Lower lobe of right lung (tissue), 2 donors: Measurements from ENCODE around the gene NFIA. TPM values are rescaled to one million over a fixed set of nuclear protein-coding genes. Genes with fewer than 3 reads are reported as not detected.

Experiments
- ATAC-seq, 2 donors: fragments of 200-7000 bp; cut with Tn5 transposase; one replicate each; pipeline ENCODE4 v1.9.1; 2020 to 2022; ENCODE audit warnings: mild to moderate bottlenecking in 2 of 2, moderate library complexity in 2 of 2
- DNase-seq: peaks from one replicate; pipeline ENCODE4 v3.0.0-alpha.2; 2020
- H3K27ac ChIP-seq: fragments of 200-600 bp; one replicate; pipeline ENCODE4 v1.8.0; 2022
- H3K27me3 ChIP-seq: fragments of 200-600 bp; one replicate; pipeline ENCODE4 v1.8.0; 2022; ENCODE audit warnings: low read depth
- H3K36me3 ChIP-seq: fragments of 200-600 bp; one replicate; pipeline ENCODE4 v1.8.0; 2022; ENCODE audit warnings: mild to moderate bottlenecking
- H3K4me1 ChIP-seq: fragments of 200-600 bp; one replicate; pipeline ENCODE4 v1.8.0; 2022
- H3K4me3 ChIP-seq: fragments of 200-600 bp; one replicate; pipeline ENCODE4 v1.8.0; 2022; ENCODE audit warnings: mild to moderate bottlenecking
- H3K9me3 ChIP-seq: fragments of 200-600 bp; one replicate; pipeline ENCODE4 v1.8.0; 2022
- intact Hi-C: fragments of 100-400 bp; cut with DNase I; formaldehyde crosslinking; loops from one replicate; pipeline ENCODE4 v1.11.0; 2022
- total RNA-seq: library from RNA; stranded (reverse); fragmentation: NEBNext Ultra II Directional; extraction: Animal tissue kit (Norgen Biotek cat#: 25700); gene quantifications from one replicate; pipeline ENCODE4 v1.2.1, GENCODE V29; 2021
- TF ChIP-seq, protein P1 (sequence below): fragments of 200-600 bp; IDR thresholded peaks from one replicate; pipeline ENCODE4 v1.8.0; 2022; ENCODE audit warnings: antibody characterized with exemption, mild to moderate bottlenecking
- donor health status: DM: no; HTN: yes; CAD: no; lungs with severe emphysema.

NFIA gene
- total RNA-seq, 1 donor from 2014 or later = 70.0 TPM

DNA sequence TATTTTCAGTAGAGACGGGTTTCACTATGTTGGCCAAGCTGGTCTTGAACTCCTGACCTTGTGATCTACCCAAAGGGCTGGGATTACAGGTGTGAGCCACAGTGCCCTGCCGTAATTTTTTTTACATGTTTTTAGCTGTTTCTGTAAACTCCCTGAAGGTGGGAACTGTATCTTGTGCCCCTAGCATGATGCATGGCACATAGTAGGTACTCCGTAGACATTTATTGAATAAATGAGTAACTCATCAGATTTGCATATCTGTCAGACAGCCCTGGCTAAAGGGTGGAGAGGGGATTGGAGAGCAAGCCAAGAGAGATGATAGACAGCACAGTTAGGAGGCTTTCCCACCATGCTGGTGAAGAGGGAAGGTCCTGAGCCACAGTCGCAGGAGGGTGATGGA, 247.2 kb downstream of the NFIA start:
- intact Hi-C loops = no loop called here
- ATAC-seq (no peak), DNase-seq (no peak)
- Histone ChIP-seq H3K27me3 (no peaks in the 10 kb centered on the region), H3K4me3 (no peak overlapping the region), H3K9me3 (no peaks in the 10 kb centered on the region), H3K36me3 (no peaks in the 10 kb centered on the region), H3K27ac (no peak overlapping the region), H3K4me1 (no peaks in the 10 kb centered on the region)
- TF ChIP-seq, protein P1, sequence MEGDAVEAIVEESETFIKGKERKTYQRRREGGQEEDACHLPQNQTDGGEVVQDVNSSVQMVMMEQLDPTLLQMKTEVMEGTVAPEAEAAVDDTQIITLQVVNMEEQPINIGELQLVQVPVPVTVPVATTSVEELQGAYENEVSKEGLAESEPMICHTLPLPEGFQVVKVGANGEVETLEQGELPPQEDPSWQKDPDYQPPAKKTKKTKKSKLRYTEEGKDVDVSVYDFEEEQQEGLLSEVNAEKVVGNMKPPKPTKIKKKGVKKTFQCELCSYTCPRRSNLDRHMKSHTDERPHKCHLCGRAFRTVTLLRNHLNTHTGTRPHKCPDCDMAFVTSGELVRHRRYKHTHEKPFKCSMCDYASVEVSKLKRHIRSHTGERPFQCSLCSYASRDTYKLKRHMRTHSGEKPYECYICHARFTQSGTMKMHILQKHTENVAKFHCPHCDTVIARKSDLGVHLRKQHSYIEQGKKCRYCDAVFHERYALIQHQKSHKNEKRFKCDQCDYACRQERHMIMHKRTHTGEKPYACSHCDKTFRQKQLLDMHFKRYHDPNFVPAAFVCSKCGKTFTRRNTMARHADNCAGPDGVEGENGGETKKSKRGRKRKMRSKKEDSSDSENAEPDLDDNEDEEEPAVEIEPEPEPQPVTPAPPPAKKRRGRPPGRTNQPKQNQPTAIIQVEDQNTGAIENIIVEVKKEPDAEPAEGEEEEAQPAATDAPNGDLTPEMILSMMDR = no peak

DNA sequence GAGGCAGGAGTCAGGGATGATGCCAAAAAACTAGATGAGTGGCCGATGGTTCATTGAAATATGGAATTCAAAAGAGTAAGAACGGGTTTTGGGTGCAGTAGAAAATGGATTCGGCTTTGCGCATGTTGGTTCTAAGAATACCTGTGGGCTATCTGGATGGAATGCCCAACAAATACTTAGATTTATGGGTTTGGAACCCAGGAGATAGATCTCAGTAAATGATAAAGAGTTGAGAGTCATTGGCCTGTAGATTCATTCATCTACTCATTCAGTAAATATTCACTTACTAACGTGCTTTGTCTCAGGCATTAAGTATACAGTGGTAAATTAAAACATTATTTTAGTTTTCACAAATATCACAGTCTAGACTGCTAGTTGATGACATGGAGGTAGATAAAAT, 247.7 kb downstream of the NFIA start:
- H3K36me3 ChIP-seq = no peaks in the 10 kb centered on the region
- H3K27me3 ChIP-seq = no peaks in the 10 kb centered on the region
- no peaks in the 10 kb centered on the region for H3K4me1 ChIP-seq
- intact Hi-C loops = loop anchor here (10.0 kb wide), 1 partner anchor 235 kb away; no protein-coding TSS in a partner anchor
- no peak overlapping the region for H3K27ac ChIP-seq
- H3K9me3 ChIP-seq = no peaks in the 10 kb centered on the region
- TF ChIP-seq, protein P1 = no peak
- DNase-seq (no peak), ATAC-seq (no peak)
- H3K4me3 ChIP-seq = no peak overlapping the region

DNA sequence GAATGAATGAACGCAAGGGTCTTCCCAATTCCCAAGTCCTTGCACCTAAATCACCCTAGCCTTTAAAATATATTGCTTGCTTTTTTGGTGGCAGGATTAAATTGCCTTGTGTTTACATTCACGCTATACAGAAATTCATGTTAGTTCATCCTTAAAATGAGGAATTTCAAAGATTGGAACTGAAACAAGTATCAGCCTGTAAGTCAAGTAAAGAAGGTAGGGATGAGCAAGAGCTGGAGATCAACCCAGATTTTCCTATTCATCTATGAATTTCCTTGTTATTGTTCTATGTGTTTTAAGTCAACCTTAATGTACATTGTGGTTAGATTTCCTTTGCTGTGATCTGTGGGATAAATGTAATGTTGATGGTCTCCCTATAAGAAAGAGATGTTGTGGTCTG, 248.2 kb downstream of the NFIA start:
- H3K4me1 ChIP-seq = no peaks in the 10 kb centered on the region
- intact Hi-C loops = loop anchor here (10.0 kb wide), 1 partner anchor 236 kb away; no protein-coding TSS in a partner anchor
- no peaks in the 10 kb centered on the region for H3K36me3 ChIP-seq
- no peak for DNase-seq
- ATAC-seq = no peak
- H3K27me3 ChIP-seq = no peaks in the 10 kb centered on the region
- TF ChIP-seq, protein P1 = no peak
- H3K27ac ChIP-seq = no peak overlapping the region
- H3K9me3 ChIP-seq = no peaks in the 10 kb centered on the region
- H3K4me3 ChIP-seq = no peak overlapping the region

DNA sequence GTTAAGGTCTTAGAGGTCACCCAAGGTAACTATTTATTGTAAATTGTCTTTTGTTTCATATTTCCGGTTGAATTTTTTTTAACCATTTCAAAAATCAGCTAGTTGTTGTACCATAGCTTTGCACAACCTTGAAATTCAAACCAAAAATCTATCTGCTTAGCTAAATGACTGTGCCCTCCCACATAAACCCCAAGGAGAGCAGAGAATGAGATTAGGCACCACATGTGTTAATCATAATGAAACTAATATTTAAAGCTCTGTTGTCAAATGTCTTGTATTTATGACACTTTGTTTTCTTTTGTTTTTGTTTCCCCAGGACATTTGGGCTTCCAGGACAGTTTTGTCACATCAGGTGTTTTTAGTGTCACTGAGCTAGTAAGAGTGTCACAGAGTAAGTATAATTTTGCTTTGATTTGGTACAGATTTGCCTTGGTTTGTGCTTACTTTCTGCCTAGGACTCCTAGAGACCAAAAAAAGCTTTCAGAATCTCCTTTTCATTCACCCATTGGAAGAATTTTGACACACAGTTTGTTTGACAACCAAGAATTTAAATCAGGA, 249.9 kb downstream of the NFIA start:
- no peaks in the 10 kb centered on the region for H3K36me3 ChIP-seq
- H3K27me3 ChIP-seq = no peaks in the 10 kb centered on the region
- TF ChIP-seq, protein P1 = no peak
- intact Hi-C loops = loop anchor here (10.0 kb wide), 1 partner anchor 237 kb away; no protein-coding TSS in a partner anchor
- peaks cover 6% of the 10 kb centered on the region for H3K4me1 ChIP-seq
- H3K9me3 ChIP-seq = no peaks in the 10 kb centered on the region
- ATAC-seq (no peak), DNase-seq (no peak)
- H3K4me3 ChIP-seq = no peak overlapping the region
- H3K27ac ChIP-seq = no peak overlapping the region

GRCh38 chr1:61332796-61333195, 250.4 kb downstream of the NFIA start:
- TF ChIP-seq, protein P1 = no peak
- ATAC-seq = no peak

More at GRCh38 chr1:61332796-61333195, 250.4 kb downstream of the NFIA start:
- H3K4me1 ChIP-seq = peaks cover 11% of the 10 kb centered on the region
- H3K27ac ChIP-seq = no peak overlapping the region
- H3K4me3 ChIP-seq = no peak overlapping the region
- intact Hi-C loops = loop anchor here (10.0 kb wide), 1 partner anchor 238 kb away; no protein-coding TSS in a partner anchor
- DNase-seq = no peak
- no peaks in the 10 kb centered on the region for H3K27me3 ChIP-seq
- H3K9me3 ChIP-seq = no peaks in the 10 kb centered on the region
- no peaks in the 10 kb centered on the region for H3K36me3 ChIP-seq
